K562 (cell line): ENCODE results near the gene TALDO1. TPM values are rescaled to one million over a fixed set of nuclear protein-coding genes. Genes with fewer than 3 reads are reported as not detected.

Source experiments
- ARID2 ChIP-seq: fragments of 450-650 bp; IDR thresholded peaks from 2 replicates; pipeline ENCODE4 v1.6.1; 2017; ENCODE audit warnings: antibody characterized with exemption, mild to moderate bottlenecking
- CBX8 ChIP-seq: fragments of 200-600 bp; sonication (generic); IDR thresholded peaks from 2 replicates; pipeline ENCODE4 v1.6.1; 2012; ENCODE audit warnings: borderline replicate concordance, mixed run types, low read depth, mild to moderate bottlenecking, moderate library complexity, mixed read lengths, low read length, control low read depth, inconsistent platforms; ENCODE audit not compliant: poor library complexity, severe bottlenecking; ENCODE audit errors: extremely low read depth
- LEF1 ChIP-seq: fragments of 450-650 bp; IDR thresholded peaks from 2 replicates; pipeline ENCODE4 v1.6.1; 2016; ENCODE audit warnings: mild to moderate bottlenecking
- MCM7 ChIP-seq, 2 experiments: fragments of 450-650 bp; IDR thresholded peaks; 2 replicates each; pipeline ENCODE4 v1.6.1; 2016 to 2018
- POLR2AphosphoS5 ChIP-seq: IDR thresholded peaks from 2 replicates; pipeline ENCODE4 v1.6.1; 2011; ENCODE audit warnings: mild to moderate bottlenecking, low read depth, low read length, moderate library complexity; ENCODE audit not compliant: control insufficient read depth, insufficient read depth
- SAP30 ChIP-seq: fragments of 200-600 bp; sonication (generic); IDR thresholded peaks from 2 replicates; pipeline ENCODE4 v1.6.1; 2012; ENCODE audit warnings: borderline replicate concordance, low read depth, mild to moderate bottlenecking, moderate library complexity, low read length, control low read depth, inconsistent platforms; ENCODE audit not compliant: insufficient read depth, poor library complexity, severe bottlenecking
- SMARCC2 ChIP-seq: fragments of 450-650 bp; IDR thresholded peaks from 2 replicates; pipeline ENCODE4 v1.6.1; 2017; ENCODE audit warnings: antibody characterized with exemption, moderate library complexity, mild to moderate bottlenecking, low read depth
- TRIM28 ChIP-seq: fragments of 450-650 bp; IDR thresholded peaks from 2 replicates; pipeline ENCODE4 v1.6.1; 2017
- ZNF124 ChIP-seq: sonication (generic); formaldehyde crosslinking; IDR thresholded peaks from 2 replicates; pipeline ENCODE4 v1.8.1; 2022; ENCODE audit warnings: missing genetic modification reagents
- ZNF217 ChIP-seq: sonication (generic); formaldehyde crosslinking; IDR thresholded peaks from 2 replicates; pipeline ENCODE4 v1.8.0; 2022; ENCODE audit warnings: mild to moderate bottlenecking, missing genetic modification reagents
- ZNF316 ChIP-seq: fragments of 450-650 bp; IDR thresholded peaks from 2 replicates; pipeline ENCODE4 v1.6.1; 2016
- ZNF347 ChIP-seq: fragments of 450-650 bp; formaldehyde crosslinking; IDR thresholded peaks from 2 replicates; pipeline ENCODE4 v1.4.0; 2020; ENCODE audit warnings: low read depth, mild to moderate bottlenecking, moderate library complexity
- ZNF589 ChIP-seq: fragments of 200-800 bp; sonication (Bioruptor generic); IDR thresholded peaks from 2 replicates; pipeline ENCODE4 v1.6.1; 2016; ENCODE audit warnings: low read depth, missing genetic modification characterization, missing compliant biosample characterization
- ZNF76 ChIP-seq: fragments of 250-450 bp; sonication (Bioruptor Pico); IDR thresholded peaks from 2 replicates; pipeline ENCODE4 v1.4.0; 2020; ENCODE audit warnings: mild to moderate bottlenecking, moderate library complexity, borderline replicate concordance
- polyA plus RNA-seq, 8 experiments: library from polyadenylated mRNA; depleted of rRNA in 4 of 8; stranded (reverse) in 5 of 8; unstranded in 3 of 8; fragments of >200 nt; fragmentation: Nextera tagmentation in 2 of 8; fragmentation: Illumina TruSeq in 1 of 8; extraction: Ambion mirVana in 2 of 8; extraction: Trizol in 1 of 8; gene quantifications; 2 replicates each; pipeline versions ENCODE4 v1.2.1 to v1.2.3, GENCODE V29; 2011 to 2014; ENCODE audit warnings: inconsistent platforms in 1 of 8, missing spikeins in 1 of 8
- total RNA-seq, 7 experiments: library from RNA; depleted of rRNA in 6 of 7; stranded (reverse); fragments of >200 nt in 6 of 7; fragmentation: Illumina TruSeq in 2 of 7; extraction: Trizol in 2 of 7; gene quantifications; 2 replicates each; pipeline versions ENCODE4 v1.2.1 to v1.2.3, GENCODE V29; 2011 to 2021; ENCODE audit warnings: low replicate concordance in 1 of 7
- TF ChIP-seq, protein P1 (sequence below): fragments of 250-450 bp; sonication (Bioruptor Pico); IDR thresholded peaks from 2 replicates; pipeline ENCODE4 v1.9.0; 2021; ENCODE audit warnings: mild to moderate bottlenecking
- TF ChIP-seq, protein P2 (sequence below), 2 experiments: IDR thresholded peaks in 1 of 2; conservative IDR thresholded peaks in 1 of 2; 2 replicates each; pipeline ENCODE4 v1.6.1; 2016; ENCODE audit warnings: low read depth in 2 of 2, mild to moderate bottlenecking in 1 of 2, missing compliant biosample characterization in 1 of 2, missing genetic modification characterization in 1 of 2, moderate library complexity in 1 of 2
- TF ChIP-seq, protein P3 (sequence below): sonication (generic); formaldehyde crosslinking; IDR thresholded peaks from 2 replicates; pipeline ENCODE4 v1.4.0; 2020; ENCODE audit warnings: mild to moderate bottlenecking, missing genetic modification reagents
- TF ChIP-seq, protein P4 (sequence below): sonication (generic); formaldehyde crosslinking; IDR thresholded peaks from 2 replicates; pipeline ENCODE4 v1.8.0; 2022; ENCODE audit warnings: missing genetic modification reagents, mild to moderate bottlenecking, moderate library complexity, borderline replicate concordance
- TF ChIP-seq, protein P5 (sequence below), 2 experiments: IDR thresholded peaks; 2 replicates each; pipeline ENCODE4 v1.6.1; 2011; ENCODE audit warnings: borderline replicate concordance in 1 of 2, control low read depth in 1 of 2, low read depth in 1 of 2, low read length in 1 of 2, mild to moderate bottlenecking in 1 of 2, mixed read lengths in 1 of 2, moderate library complexity in 1 of 2; ENCODE audit not compliant: insufficient read depth in 1 of 2, insufficient read length in 1 of 2, poor library complexity in 1 of 2, severe bottlenecking in 1 of 2; ENCODE audit errors: extremely low read depth in 1 of 2

Gene TALDO1
- total and polyA plus RNA-seq, 9 of the 15 experiments (the other 6 are each of a cell fraction or from before 2014, with no cell fraction given): 260 to 541 (median 441) TPM

DNA sequence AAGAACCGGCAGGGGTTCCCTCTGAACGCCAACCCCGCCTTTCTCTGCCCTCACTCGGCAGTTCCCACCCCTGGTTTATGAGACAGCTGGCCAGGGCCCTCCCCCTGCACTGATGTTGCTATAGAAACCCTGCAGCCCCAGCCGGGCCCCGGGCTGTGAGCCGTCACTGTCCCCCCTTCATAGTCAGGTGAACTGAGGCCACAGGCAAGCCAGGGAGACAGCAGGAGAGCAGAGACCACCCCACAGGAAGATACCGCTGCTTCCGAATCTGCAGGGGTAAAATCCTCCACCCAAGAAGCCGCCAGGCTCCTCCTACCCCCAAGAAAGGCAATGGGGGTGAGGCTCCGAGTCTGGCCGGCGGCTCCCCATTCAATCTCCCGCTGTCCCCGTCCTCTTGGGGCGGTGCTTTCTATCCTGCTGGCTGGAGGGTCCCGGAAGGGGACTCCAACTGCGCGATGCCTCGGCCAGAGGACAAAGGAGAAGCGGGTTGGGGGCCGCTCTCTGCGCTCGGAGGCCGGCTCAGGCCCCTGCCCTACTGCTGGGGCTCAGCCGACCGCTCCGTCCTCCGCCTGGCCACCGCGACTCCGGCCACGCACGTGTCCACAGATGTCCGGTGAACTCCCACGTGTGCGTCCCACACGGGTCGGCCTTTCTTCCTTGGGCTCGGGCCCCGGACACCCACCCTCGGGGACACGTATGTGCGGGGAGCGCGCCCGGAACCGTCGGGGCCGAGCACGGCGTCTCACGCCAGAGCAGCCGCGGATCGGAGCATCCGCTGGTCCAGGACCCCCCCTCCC, 50.2 kb downstream of the TALDO1 start (continued):
- TF ChIP-seq MCM7 (IDR thresholded peaks at IDR 0.05): no peak
- no peak for TF ChIP-seq SMARCC2
- TF ChIP-seq CBX8: no peak
- TF ChIP-seq ZNF316: no peak
- TF ChIP-seq SAP30: peak; percentile 74
- TF ChIP-seq, protein P1, sequence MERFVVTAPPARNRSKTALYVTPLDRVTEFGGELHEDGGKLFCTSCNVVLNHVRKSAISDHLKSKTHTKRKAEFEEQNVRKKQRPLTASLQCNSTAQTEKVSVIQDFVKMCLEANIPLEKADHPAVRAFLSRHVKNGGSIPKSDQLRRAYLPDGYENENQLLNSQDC (CRISPR knock-in tag): no peak
- TF ChIP-seq ZNF347 (CRISPR knock-in tag): no peak
- TF ChIP-seq ZNF217 (CRISPR knock-in tag): no peak
- TF ChIP-seq TRIM28: no peak
- TF ChIP-seq, protein P2, sequence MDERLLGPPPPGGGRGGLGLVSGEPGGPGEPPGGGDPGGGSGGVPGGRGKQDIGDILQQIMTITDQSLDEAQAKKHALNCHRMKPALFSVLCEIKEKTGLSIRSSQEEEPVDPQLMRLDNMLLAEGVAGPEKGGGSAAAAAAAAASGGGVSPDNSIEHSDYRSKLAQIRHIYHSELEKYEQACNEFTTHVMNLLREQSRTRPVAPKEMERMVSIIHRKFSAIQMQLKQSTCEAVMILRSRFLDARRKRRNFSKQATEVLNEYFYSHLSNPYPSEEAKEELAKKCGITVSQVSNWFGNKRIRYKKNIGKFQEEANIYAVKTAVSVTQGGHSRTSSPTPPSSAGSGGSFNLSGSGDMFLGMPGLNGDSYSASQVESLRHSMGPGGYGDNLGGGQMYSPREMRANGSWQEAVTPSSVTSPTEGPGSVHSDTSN (CRISPR knock-in tag; IDR thresholded peaks at IDR 0.05; ENCODE audit: low read depth): no peak
- TF ChIP-seq, protein P2 (tag; conservative IDR thresholded peaks at IDR 0.05; ENCODE audit: low read depth): no peak
- TF ChIP-seq, protein P3, sequence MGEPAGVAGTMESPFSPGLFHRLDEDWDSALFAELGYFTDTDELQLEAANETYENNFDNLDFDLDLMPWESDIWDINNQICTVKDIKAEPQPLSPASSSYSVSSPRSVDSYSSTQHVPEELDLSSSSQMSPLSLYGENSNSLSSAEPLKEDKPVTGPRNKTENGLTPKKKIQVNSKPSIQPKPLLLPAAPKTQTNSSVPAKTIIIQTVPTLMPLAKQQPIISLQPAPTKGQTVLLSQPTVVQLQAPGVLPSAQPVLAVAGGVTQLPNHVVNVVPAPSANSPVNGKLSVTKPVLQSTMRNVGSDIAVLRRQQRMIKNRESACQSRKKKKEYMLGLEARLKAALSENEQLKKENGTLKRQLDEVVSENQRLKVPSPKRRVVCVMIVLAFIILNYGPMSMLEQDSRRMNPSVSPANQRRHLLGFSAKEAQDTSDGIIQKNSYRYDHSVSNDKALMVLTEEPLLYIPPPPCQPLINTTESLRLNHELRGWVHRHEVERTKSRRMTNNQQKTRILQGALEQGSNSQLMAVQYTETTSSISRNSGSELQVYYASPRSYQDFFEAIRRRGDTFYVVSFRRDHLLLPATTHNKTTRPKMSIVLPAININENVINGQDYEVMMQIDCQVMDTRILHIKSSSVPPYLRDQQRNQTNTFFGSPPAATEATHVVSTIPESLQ (CRISPR knock-in tag): no peak
- no peak for TF ChIP-seq ZNF76 (CRISPR knock-in tag)
- TF ChIP-seq LEF1: no peak
- TF ChIP-seq, protein P4, sequence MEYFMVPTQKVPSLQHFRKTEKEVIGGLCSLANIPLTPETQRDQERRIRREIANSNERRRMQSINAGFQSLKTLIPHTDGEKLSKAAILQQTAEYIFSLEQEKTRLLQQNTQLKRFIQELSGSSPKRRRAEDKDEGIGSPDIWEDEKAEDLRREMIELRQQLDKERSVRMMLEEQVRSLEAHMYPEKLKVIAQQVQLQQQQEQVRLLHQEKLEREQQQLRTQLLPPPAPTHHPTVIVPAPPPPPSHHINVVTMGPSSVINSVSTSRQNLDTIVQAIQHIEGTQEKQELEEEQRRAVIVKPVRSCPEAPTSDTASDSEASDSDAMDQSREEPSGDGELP (CRISPR knock-in tag): peak; percentile 95
- no peak for TF ChIP-seq ZNF124
- no peak for TF ChIP-seq ZNF589 (CRISPR knock-in tag)
- no peak for TF ChIP-seq POLR2AphosphoS5
- TF ChIP-seq ARID2: no peak
- TF ChIP-seq, protein P5, sequence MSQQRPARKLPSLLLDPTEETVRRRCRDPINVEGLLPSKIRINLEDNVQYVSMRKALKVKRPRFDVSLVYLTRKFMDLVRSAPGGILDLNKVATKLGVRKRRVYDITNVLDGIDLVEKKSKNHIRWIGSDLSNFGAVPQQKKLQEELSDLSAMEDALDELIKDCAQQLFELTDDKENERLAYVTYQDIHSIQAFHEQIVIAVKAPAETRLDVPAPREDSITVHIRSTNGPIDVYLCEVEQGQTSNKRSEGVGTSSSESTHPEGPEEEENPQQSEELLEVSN (IDR thresholded peaks at IDR 0.05; ENCODE audit: borderline replicate concordance in 1 of 2, extremely low read depth in 1 of 2, insufficient read depth in 1 of 2, insufficient read length in 1 of 2, low read depth in 1 of 2, low read length in 1 of 2, poor library complexity in 1 of 2, severe bottlenecking in 1 of 2): peak in 1 of 2 experiments; percentile 22
